DND-41 (cell line): ENCODE measurements around the gene CDK5RAP1.
A peak's percentile ranks its signal among the peaks of the same experiment; 100 is the strongest.

Source experiments
- ATAC-seq: fragments of 200-7000 bp; cut with Tn5 transposase; 3 replicates; pipeline ENCODE4 v1.9.1; 2021; ENCODE audit warnings: low read depth; ENCODE audit not compliant: insufficient read depth
- DNase-seq: peaks from one replicate; pipeline ENCODE4 v3.0.0-alpha.2; 2020
- H2AFZ ChIP-seq: 2 replicates; pipeline ENCODE4 v1.6.0; 2012; ENCODE audit warnings: low read depth, low read length
- H3K27ac ChIP-seq: 2 replicates; pipeline ENCODE4 v1.5.1; 2012; ENCODE audit warnings: low read length, inconsistent platforms
- H3K27me3 ChIP-seq: fragments of 200-600 bp; sonication (generic); 2 replicates; pipeline ENCODE4 v1.6.0; 2012; ENCODE audit warnings: low read length, mild to moderate bottlenecking, inconsistent platforms; ENCODE audit not compliant: insufficient read depth, poor library complexity
- H3K36me3 ChIP-seq: 2 replicates; pipeline ENCODE4 v1.5.1; 2012; ENCODE audit warnings: low read length, inconsistent platforms; ENCODE audit not compliant: insufficient read depth
- H3K4me1 ChIP-seq: 2 replicates; pipeline ENCODE4 v1.5.1; 2012; ENCODE audit warnings: mild to moderate bottlenecking, low read length; ENCODE audit not compliant: insufficient read depth
- H3K4me2 ChIP-seq: 2 replicates; pipeline ENCODE4 v1.6.0; 2012; ENCODE audit warnings: mild to moderate bottlenecking, moderate library complexity, low read length, inconsistent platforms; ENCODE audit not compliant: insufficient read depth
- H3K4me3 ChIP-seq, 2 experiments: fragments of 200-600 bp in 1 of 2; shearing (Covaris generic) in 1 of 2; 2 replicates each; pipeline ENCODE4 v1.5.1; 2012 to 2016; ENCODE audit warnings: inconsistent platforms in 2 of 2, low read length in 2 of 2, mild to moderate bottlenecking in 2 of 2, low read depth in 1 of 2, moderate library complexity in 1 of 2
- H3K79me2 ChIP-seq: 2 replicates; pipeline ENCODE4 v1.6.0; 2012; ENCODE audit warnings: low read length, inconsistent platforms; ENCODE audit not compliant: insufficient read depth
- H3K9ac ChIP-seq: 2 replicates; pipeline ENCODE4 v1.6.0; 2012; ENCODE audit warnings: low read depth, mild to moderate bottlenecking, inconsistent platforms, low read length, moderate library complexity
- H3K9me3 ChIP-seq: 2 replicates; pipeline ENCODE4 v1.5.1; 2012; ENCODE audit warnings: low read length, moderate library complexity, mild to moderate bottlenecking, inconsistent platforms; ENCODE audit not compliant: insufficient read depth, severe bottlenecking
- H4K20me1 ChIP-seq: 2 replicates; pipeline ENCODE4 v1.6.0; 2012; ENCODE audit warnings: low read length; ENCODE audit not compliant: insufficient read depth
- CTCF ChIP-seq: IDR thresholded peaks from 2 replicates; pipeline ENCODE4 v1.5.1; 2012; ENCODE audit warnings: borderline replicate concordance, low read length, moderate library complexity, mild to moderate bottlenecking; ENCODE audit not compliant: poor library complexity, severe bottlenecking; ENCODE audit errors: extremely low read depth
- EZH2 ChIP-seq: IDR thresholded peaks from 3 replicates; pipeline ENCODE4 v1.6.1; 2012; ENCODE audit warnings: borderline replicate concordance, low read depth, mild to moderate bottlenecking, moderate library complexity, low read length, inconsistent platforms; ENCODE audit not compliant: severe bottlenecking

The CDK5RAP1 gene

GRCh38 chr20:33444797-33445560, 43.7 kb upstream of the CDK5RAP1 start:
- Histone ChIP-seq H3K9me3 (no peaks in the 10 kb centered on the region), H4K20me1 (no peaks in the 10 kb centered on the region), H3K27me3 (peaks cover 10% of the 10 kb centered on the region), H3K4me3 (peak overlapping the region; percentile 60 to 100; a peak in 3 of 4 replicates), H3K79me2 (no peaks in the 10 kb centered on the region), H3K9ac (peak overlapping the region; percentile 76), H2AFZ (peak overlapping the region; percentile 60), H3K36me3 (no peaks in the 10 kb centered on the region), H3K4me1 (peaks cover 25% of the 10 kb centered on the region), H3K4me2 (peak overlapping the region; percentile 100), H3K27ac (peak overlapping the region; percentile 31; the same call in 1 of the 2 replicates)
- peak; percentile 38 for DNase-seq
- TF ChIP-seq CTCF (peak; percentile 58), EZH2 (no peak)
- ATAC-seq, result no peak

- ATAC-seq, result peak; percentile 81
Observed at GRCh38 chr20:33443512-33444239, 42.4 kb upstream of the CDK5RAP1 start, which contains the start of gene SNTA1. TSS of gene SNTA1 (minus strand) at chr20:33443763. CDS start at chr20:33443620, 143 bp downstream.

GRCh38 chr20:33443006-33443511, 41.7 kb upstream of the CDK5RAP1 start:
- Histone ChIP-seq H3K9ac (peak overlapping the region; percentile 76), H3K27me3 (peaks cover 10% of the 10 kb centered on the region), H3K9me3 (no peaks in the 10 kb centered on the region), H2AFZ (peak overlapping the region; percentile 99), H3K27ac (no peak overlapping the region), H3K4me3 (peak overlapping the region; percentile 15 to 100; a peak in 3 of 4 replicates), H3K4me1 (peaks cover 25% of the 10 kb centered on the region), H4K20me1 (no peaks in the 10 kb centered on the region), H3K79me2 (no peaks in the 10 kb centered on the region), H3K36me3 (no peaks in the 10 kb centered on the region), H3K4me2 (peak overlapping the region; percentile 100)
- peak; percentile 57 for DNase-seq
- ATAC-seq, result peak; percentile 33
- TF ChIP-seq CTCF (no peak), EZH2 (peak; percentile 66)

More at GRCh38 chr20:33443512-33444239, 42.4 kb upstream of the CDK5RAP1 start, which contains the start of gene SNTA1:
- H3K4me3 ChIP-seq, result peak within 1 kb of the TSS; percentile 60 to 100; a peak in 3 of 4 replicates
- no peak for TF ChIP-seq EZH2
- no peak for TF ChIP-seq CTCF
- peak within 1 kb of the TSS; percentile 76 for H3K9ac ChIP-seq
- no peaks in the 10 kb centered on the region for H3K79me2 ChIP-seq
- H3K4me1 ChIP-seq, result peaks cover 25% of the 10 kb centered on the region
- peak; percentile 91 for DNase-seq
- H3K27ac ChIP-seq, result peak within 1 kb of the TSS; percentile 79
- H3K27me3 ChIP-seq, result peaks cover 10% of the 10 kb centered on the region
- no peaks in the 10 kb centered on the region for H4K20me1 ChIP-seq
- H3K9me3 ChIP-seq, result no peaks in the 10 kb centered on the region
- H3K36me3 ChIP-seq, result no peaks in the 10 kb centered on the region
- peak within 1 kb of the TSS; percentile 99 for H2AFZ ChIP-seq
- peak within 1 kb of the TSS; percentile 100 for H3K4me2 ChIP-seq
